ENCODE measurements around the gene OSBPL3. TPM values are rescaled to one million over a fixed set of nuclear protein-coding genes. Genes with fewer than 3 reads are reported as not detected.

Gene OSBPL3
- total and polyA plus RNA-seq, 2 donors (not counting 1 experiment from before 2014, with no cell fraction given) = 13.5 to 67.6 TPM

- peak overlapping the region; percentile 76 for H3K27ac Mint-ChIP-seq
- POLR2A ChIA-PET = interaction anchor here (1.0 kb wide), 2 partner anchors 75 to 229 kb away, joined by 3 to 5 read pairs; partner anchors contain the start of gene CYCS
- intact Hi-C loops (cut with micrococcal nuclease) = loop anchor here (1.0 to 5.0 kb wide), 4 partner anchors 59 to 81 kb away; no protein-coding TSS in a partner anchor
- peaks cover 33 to 36% of the 10 kb centered on the region in 2 donors for H3K4me1 ChIP-seq (ENCODE audit: control insufficient read depth in 2 of 2, insufficient read depth in 2 of 2, low read length in 2 of 2)
- no peak overlapping the region for H3K9ac ChIP-seq (ENCODE audit: low read length)
- no peak overlapping the region for H3K4me3 ChIP-seq (ENCODE audit: control extremely low read depth in 1 of 5, extremely low read depth in 1 of 5, insufficient read depth in 1 of 5, low read depth in 2 of 5, low read length in 4 of 5)
- H3K27me3 Mint-ChIP-seq = no peaks in the 10 kb centered on the region
- peak; percentile 69 for DNase-seq
- no peaks in the 10 kb centered on the region for H3K27me3 ChIP-seq (replicated peaks in 1 of 4; ENCODE audit: control extremely low read depth in 1 of 4, control insufficient read depth in 3 of 4, insufficient read depth in 4 of 4, low read length in 3 of 4)
- H3K9me3 Mint-ChIP-seq (ENCODE audit: insufficient read depth) = no peaks in the 10 kb centered on the region
- peaks cover 55% of the 10 kb centered on the region for H3K4me1 Mint-ChIP-seq
- H2AFZ ChIP-seq (ENCODE audit: insufficient read depth, low read depth, low read length, poor library complexity, severe bottlenecking) = peak overlapping the region; percentile 18
- peak overlapping the region; percentile 9 for H3K4me2 ChIP-seq (replicated peaks; ENCODE audit: low read depth, low read length, poor library complexity, severe bottlenecking)
- H3K36me3 ChIP-seq (replicated peaks in 1 of 2; ENCODE audit: control extremely low read depth in 1 of 2, control insufficient read depth in 1 of 2, extremely low read depth in 1 of 2, insufficient read depth in 2 of 2, low read length in 1 of 2) = no peaks in the 10 kb centered on the region
- CTCF ChIA-PET = interaction anchor here (0.5 to 3.5 kb wide), 15 partner anchors 10 to 174 kb away, joined by 3 to 26 read pairs (median 7); partner anchors contain the start of gene OSBPL3
- no peak overlapping the region for H3K4me3 Mint-ChIP-seq
- H4K20me1 ChIP-seq (ENCODE audit: control insufficient read depth, insufficient read depth, low read length, poor library complexity, severe bottlenecking) = no peaks in the 10 kb centered on the region
- WGBS (ENCODE audit: insufficient coverage) = 40% methylated on average over 1 of the region's 4 CpGs
- peaks cover 41% of the 10 kb centered on the region for H3K79me2 ChIP-seq (ENCODE audit: control insufficient read depth, insufficient read depth, low read length)
- peak overlapping the region in 1 of 2 donors; percentile 51 for H3K27ac ChIP-seq (ENCODE audit: low read length in 2 of 2)
- TF ChIP-seq, protein P1, sequence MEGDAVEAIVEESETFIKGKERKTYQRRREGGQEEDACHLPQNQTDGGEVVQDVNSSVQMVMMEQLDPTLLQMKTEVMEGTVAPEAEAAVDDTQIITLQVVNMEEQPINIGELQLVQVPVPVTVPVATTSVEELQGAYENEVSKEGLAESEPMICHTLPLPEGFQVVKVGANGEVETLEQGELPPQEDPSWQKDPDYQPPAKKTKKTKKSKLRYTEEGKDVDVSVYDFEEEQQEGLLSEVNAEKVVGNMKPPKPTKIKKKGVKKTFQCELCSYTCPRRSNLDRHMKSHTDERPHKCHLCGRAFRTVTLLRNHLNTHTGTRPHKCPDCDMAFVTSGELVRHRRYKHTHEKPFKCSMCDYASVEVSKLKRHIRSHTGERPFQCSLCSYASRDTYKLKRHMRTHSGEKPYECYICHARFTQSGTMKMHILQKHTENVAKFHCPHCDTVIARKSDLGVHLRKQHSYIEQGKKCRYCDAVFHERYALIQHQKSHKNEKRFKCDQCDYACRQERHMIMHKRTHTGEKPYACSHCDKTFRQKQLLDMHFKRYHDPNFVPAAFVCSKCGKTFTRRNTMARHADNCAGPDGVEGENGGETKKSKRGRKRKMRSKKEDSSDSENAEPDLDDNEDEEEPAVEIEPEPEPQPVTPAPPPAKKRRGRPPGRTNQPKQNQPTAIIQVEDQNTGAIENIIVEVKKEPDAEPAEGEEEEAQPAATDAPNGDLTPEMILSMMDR (IDR thresholded peaks at IDR 0.05) = peak; percentile 22
- no peak for TF ChIP-seq EZH2 (IDR thresholded peaks at IDR 0.05; ENCODE audit: borderline replicate concordance, insufficient read depth, low read depth, low read length, poor library complexity, severe bottlenecking)
- no peaks in the 10 kb centered on the region for H3K9me3 ChIP-seq (ENCODE audit: control extremely low read depth in 1 of 3, control insufficient read depth in 2 of 3, insufficient read depth in 1 of 3, low read length in 2 of 3)
- peak; percentile 90 for ATAC-seq (ENCODE audit: low read depth)
Observed at GRCh38 chr7:24896031-24896501, 83.9 kb downstream of the OSBPL3 start.

All from B cell (primary cell).